ENCODE results near the gene CDK14. TPM values are rescaled to one million over a fixed set of nuclear protein-coding genes. Genes with fewer than 3 reads are reported as not detected.
A peak's percentile ranks its signal among the peaks of the same experiment; 100 is the strongest.

CDK14 gene
- total RNA-seq, 1 donor: 39.1 TPM

- Histone ChIP-seq H2AFZ (ENCODE audit: low read length) (no peak overlapping the region), H4K20me1 (ENCODE audit: insufficient read depth, low read length) (no peaks in the 10 kb centered on the region), H3K27ac (ENCODE audit: low read depth, low read length) (no peak overlapping the region), H3K4me2 (ENCODE audit: insufficient read depth, low read length) (no peak overlapping the region), H3K36me3 (ENCODE audit: insufficient read depth, low read length) (no peaks in the 10 kb centered on the region), H3K79me2 (ENCODE audit: insufficient read depth, low read length) (no peaks in the 10 kb centered on the region), H3K4me1 (ENCODE audit: insufficient read depth, low read length) (peaks cover 14% of the 10 kb centered on the region), H3K4me3 (ENCODE audit: insufficient read depth, low read length) (no peak overlapping the region), H3K27me3 (ENCODE audit: insufficient read depth, low read length) (no peaks in the 10 kb centered on the region), H3K9me3 (ENCODE audit: low read depth, low read length) (no peaks in the 10 kb centered on the region)
- no peak for DNase-seq (ENCODE audit: insufficient read length, low spot score, missing footprints)
- no peak for TF ChIP-seq CTCF (IDR thresholded peaks at IDR 0.05; ENCODE audit: extremely low read depth, low read depth, low read length)
Observed at GRCh38 chr7:91226411-91226810, 630.3 kb downstream of the CDK14 start.

- H3K27ac ChIP-seq (ENCODE audit: low read depth, low read length): no peak overlapping the region
- H3K9me3 ChIP-seq (ENCODE audit: low read depth, low read length): no peaks in the 10 kb centered on the region
- H3K79me2 ChIP-seq (ENCODE audit: insufficient read depth, low read length): no peaks in the 10 kb centered on the region
- peaks cover 14% of the 10 kb centered on the region for H3K4me1 ChIP-seq (ENCODE audit: insufficient read depth, low read length)
- H3K27me3 ChIP-seq (ENCODE audit: insufficient read depth, low read length): no peaks in the 10 kb centered on the region
- no peak for TF ChIP-seq CTCF (IDR thresholded peaks at IDR 0.05; ENCODE audit: extremely low read depth, low read depth, low read length)
- no peak for DNase-seq (ENCODE audit: insufficient read length, low spot score, missing footprints)
- H4K20me1 ChIP-seq (ENCODE audit: insufficient read depth, low read length): no peaks in the 10 kb centered on the region
- no peak overlapping the region for H2AFZ ChIP-seq (ENCODE audit: low read length)
- H3K36me3 ChIP-seq (ENCODE audit: insufficient read depth, low read length): no peaks in the 10 kb centered on the region
- H3K4me2 ChIP-seq (ENCODE audit: insufficient read depth, low read length): no peak overlapping the region
- no peak overlapping the region for H3K4me3 ChIP-seq (ENCODE audit: insufficient read depth, low read length)
Observed at GRCh38 chr7:91228327-91228726, 632.2 kb downstream of the CDK14 start.

DNA sequence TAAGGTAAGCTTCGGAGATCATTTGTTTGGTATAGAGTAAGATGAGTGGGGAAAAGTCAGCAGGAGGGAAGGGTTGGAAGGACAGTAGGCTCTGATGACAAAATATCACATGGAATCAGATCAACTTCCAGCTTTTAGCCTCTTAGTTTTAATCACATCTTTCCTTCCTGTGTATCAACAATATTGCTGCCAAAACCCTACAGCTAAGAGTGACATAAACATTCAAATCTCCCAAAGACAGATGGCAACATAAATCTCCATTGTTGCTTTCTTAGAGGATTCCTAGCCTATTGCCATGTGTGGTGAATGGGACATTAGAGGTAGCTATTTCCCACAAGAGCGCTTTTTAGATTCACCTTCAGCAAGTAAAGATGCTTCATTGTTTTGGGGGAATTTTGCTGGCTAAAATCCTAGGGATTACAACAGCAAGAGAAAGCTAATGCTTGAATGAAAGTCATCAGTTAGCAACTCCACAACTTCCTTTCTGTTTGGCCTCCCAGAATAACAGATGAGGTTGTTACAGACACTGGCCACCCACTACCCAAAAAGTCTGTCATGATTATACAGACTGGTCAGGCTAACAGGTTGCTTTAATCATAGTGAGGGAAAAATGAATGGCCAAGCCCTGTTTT is 632.9 kb downstream of the CDK14 start:
- H3K36me3 ChIP-seq (ENCODE audit: insufficient read depth, low read length): no peaks in the 10 kb centered on the region
- H3K4me1 ChIP-seq (ENCODE audit: insufficient read depth, low read length): peaks cover 14% of the 10 kb centered on the region
- no peaks in the 10 kb centered on the region for H3K27me3 ChIP-seq (ENCODE audit: insufficient read depth, low read length)
- H3K4me2 ChIP-seq (ENCODE audit: insufficient read depth, low read length): peak overlapping the region; percentile 35
- peak overlapping the region; percentile 26 for H3K27ac ChIP-seq (ENCODE audit: low read depth, low read length)
- H2AFZ ChIP-seq (ENCODE audit: low read length): no peak overlapping the region
- H3K4me3 ChIP-seq (ENCODE audit: insufficient read depth, low read length): no peak overlapping the region
- no peak for TF ChIP-seq CTCF (IDR thresholded peaks at IDR 0.05; ENCODE audit: extremely low read depth, low read depth, low read length)
- H3K9me3 ChIP-seq (ENCODE audit: low read depth, low read length): no peaks in the 10 kb centered on the region
- H4K20me1 ChIP-seq (ENCODE audit: insufficient read depth, low read length): no peaks in the 10 kb centered on the region
- H3K79me2 ChIP-seq (ENCODE audit: insufficient read depth, low read length): no peaks in the 10 kb centered on the region
- DNase-seq (ENCODE audit: insufficient read length, low spot score, missing footprints): no peak

GRCh38 chr7:91230100-91230499 is 634.0 kb downstream of the CDK14 start:
- Histone ChIP-seq H2AFZ (ENCODE audit: low read length) (no peak overlapping the region), H3K9me3 (ENCODE audit: low read depth, low read length) (no peaks in the 10 kb centered on the region), H4K20me1 (ENCODE audit: insufficient read depth, low read length) (no peaks in the 10 kb centered on the region), H3K27me3 (ENCODE audit: insufficient read depth, low read length) (no peaks in the 10 kb centered on the region), H3K36me3 (ENCODE audit: insufficient read depth, low read length) (no peaks in the 10 kb centered on the region), H3K27ac (ENCODE audit: low read depth, low read length) (no peak overlapping the region), H3K79me2 (ENCODE audit: insufficient read depth, low read length) (no peaks in the 10 kb centered on the region), H3K4me3 (ENCODE audit: insufficient read depth, low read length) (no peak overlapping the region), H3K4me1 (ENCODE audit: insufficient read depth, low read length) (peaks cover 14% of the 10 kb centered on the region), H3K4me2 (ENCODE audit: insufficient read depth, low read length) (no peak overlapping the region)
- no peak for DNase-seq (ENCODE audit: insufficient read length, low spot score, missing footprints)
- TF ChIP-seq CTCF (IDR thresholded peaks at IDR 0.05; ENCODE audit: extremely low read depth, low read depth, low read length): no peak
